T-cell (primary cell): ENCODE data around the gene IFITM10. TPM values are rescaled to one million over a fixed set of nuclear protein-coding genes. Genes with fewer than 3 reads are reported as not detected.

Experiments used
- ATAC-seq, 4 experiments: fragments of 200-7000 bp in 3 of 4; fragments of 150-1000 bp in 1 of 4; cut with Tn5 transposase; replicated peaks in 1 of 4; 1 replicate in 3 of 4; 2 replicates in 1 of 4; pipeline ENCODE4 v1.10.0; 2021; ENCODE audit warnings: moderate library complexity in 3 of 4, mild to moderate bottlenecking in 2 of 4, moderate number of reproducible peaks in 1 of 4
- CTCF ChIA-PET, 2 donors: fragments of 300-600 bp; sonication (Branson Sonifier 250); formaldehyde crosslinking; loops; one replicate each; lab custom pipeline; 2022; ENCODE audit warnings: antibody characterized with exemption in 2 of 2; lab: Charles Lee
- POLR2A ChIA-PET, 2 donors: fragments of 300-600 bp; sonication (Branson Sonifier 250); formaldehyde crosslinking; loops; one replicate each; lab custom pipeline; 2022; ENCODE audit warnings: antibody characterized with exemption in 2 of 2; lab: Charles Lee
- DNase-seq, 35 experiments: peaks; one replicate each; pipeline versions ENCODE4 v3.0.0 to v3.0.0-alpha.2; 2013 to 2023
- H3K27ac ChIP-seq: one replicate; pipeline ENCODE4 v1.5.1; 2013; ENCODE audit warnings: low read length
- H3K27me3 ChIP-seq, 2 experiments: replicated peaks in 1 of 2; 1 replicate in 1 of 2; 2 replicates in 1 of 2; pipeline versions ENCODE4 v1.6.1 to v1.7.0; 2013; ENCODE audit warnings: low read length in 1 of 2, mixed read lengths in 1 of 2; ENCODE audit not compliant: control insufficient read depth in 2 of 2, insufficient read depth in 2 of 2; ENCODE audit errors: extremely low read depth in 1 of 2
- H3K36me3 ChIP-seq, 2 donors: 1 replicate in 1 of 2; 2 replicates in 1 of 2; pipeline versions ENCODE4 v1.6.1 to v1.7.0; 2013; ENCODE audit warnings: low read length in 1 of 2; ENCODE audit not compliant: control insufficient read depth in 2 of 2, insufficient read depth in 1 of 2; ENCODE audit errors: extremely low read depth in 1 of 2
- H3K4me1 ChIP-seq, 2 experiments: 1 replicate in 1 of 2; 2 replicates in 1 of 2; pipeline versions ENCODE4 v1.6.1 to v1.7.0; 2013; ENCODE audit warnings: low read length in 2 of 2, mixed read lengths in 1 of 2; ENCODE audit not compliant: insufficient read depth in 2 of 2, control insufficient read depth in 1 of 2; ENCODE audit errors: extremely low read depth in 1 of 2
- H3K4me3 ChIP-seq, 2 donors: 1 replicate in 1 of 2; 2 replicates in 1 of 2; pipeline versions ENCODE4 v1.5.1 to v1.7.0; 2013; ENCODE audit warnings: mild to moderate bottlenecking in 2 of 2, low read length in 1 of 2, moderate library complexity in 1 of 2; ENCODE audit not compliant: control insufficient read depth in 1 of 2; ENCODE audit errors: extremely low read depth in 1 of 2
- H3K9me3 ChIP-seq: 2 replicates; pipeline ENCODE4 v1.7.0; 2013
- H3K27ac Mint-ChIP-seq, 2 donors: one replicate each; pipeline ENCODE4 v1.8.0; 2020 to 2021; ENCODE audit warnings: mild to moderate bottlenecking in 2 of 2, mixed read lengths in 2 of 2
- H3K27me3 Mint-ChIP-seq, 2 donors: one replicate each; pipeline ENCODE4 v1.8.0; 2021 to 2022; ENCODE audit warnings: mixed read lengths in 2 of 2
- H3K36me3 Mint-ChIP-seq: one replicate; pipeline ENCODE4 v1.8.0; 2021; ENCODE audit warnings: mixed read lengths
- H3K4me1 Mint-ChIP-seq, 3 donors: one replicate each; pipeline ENCODE4 v1.8.0; 2020 to 2022; ENCODE audit warnings: mixed read lengths in 3 of 3, mild to moderate bottlenecking in 1 of 3
- H3K4me3 Mint-ChIP-seq, 3 donors: one replicate each; pipeline ENCODE4 v1.8.0; 2020 to 2022; ENCODE audit warnings: mild to moderate bottlenecking in 3 of 3, mixed read lengths in 3 of 3, moderate library complexity in 3 of 3
- H3K9me3 Mint-ChIP-seq, 3 donors: one replicate each; pipeline ENCODE4 v1.8.0; 2020 to 2022; ENCODE audit warnings: mixed read lengths in 3 of 3
- WGBS: methylation state at CpG from one replicate; pipeline ENCODE4 v1.1.5; 2013; ENCODE audit warnings: missing lambda C conversion rate; ENCODE audit not compliant: insufficient coverage; 5-methylcytosine and 5-hydroxymethylcytosine counted together
- total RNA-seq, 35 experiments: library from RNA in 6 of 35; stranded (reverse) in 6 of 35; fragments of 120-200 nt in 1 of 35; gene quantifications; one replicate each; pipeline versions ENCODE4 v1.2.1 to v1.2.4 and lab custom pipeline; 2013 to 2026

IFITM10 gene
- total RNA-seq, 5 donors from 2014 or later (not counting 1 experiment from before 2014, with no cell fraction given), result 0.72 to 4.2 (median 1.8) TPM

DNA sequence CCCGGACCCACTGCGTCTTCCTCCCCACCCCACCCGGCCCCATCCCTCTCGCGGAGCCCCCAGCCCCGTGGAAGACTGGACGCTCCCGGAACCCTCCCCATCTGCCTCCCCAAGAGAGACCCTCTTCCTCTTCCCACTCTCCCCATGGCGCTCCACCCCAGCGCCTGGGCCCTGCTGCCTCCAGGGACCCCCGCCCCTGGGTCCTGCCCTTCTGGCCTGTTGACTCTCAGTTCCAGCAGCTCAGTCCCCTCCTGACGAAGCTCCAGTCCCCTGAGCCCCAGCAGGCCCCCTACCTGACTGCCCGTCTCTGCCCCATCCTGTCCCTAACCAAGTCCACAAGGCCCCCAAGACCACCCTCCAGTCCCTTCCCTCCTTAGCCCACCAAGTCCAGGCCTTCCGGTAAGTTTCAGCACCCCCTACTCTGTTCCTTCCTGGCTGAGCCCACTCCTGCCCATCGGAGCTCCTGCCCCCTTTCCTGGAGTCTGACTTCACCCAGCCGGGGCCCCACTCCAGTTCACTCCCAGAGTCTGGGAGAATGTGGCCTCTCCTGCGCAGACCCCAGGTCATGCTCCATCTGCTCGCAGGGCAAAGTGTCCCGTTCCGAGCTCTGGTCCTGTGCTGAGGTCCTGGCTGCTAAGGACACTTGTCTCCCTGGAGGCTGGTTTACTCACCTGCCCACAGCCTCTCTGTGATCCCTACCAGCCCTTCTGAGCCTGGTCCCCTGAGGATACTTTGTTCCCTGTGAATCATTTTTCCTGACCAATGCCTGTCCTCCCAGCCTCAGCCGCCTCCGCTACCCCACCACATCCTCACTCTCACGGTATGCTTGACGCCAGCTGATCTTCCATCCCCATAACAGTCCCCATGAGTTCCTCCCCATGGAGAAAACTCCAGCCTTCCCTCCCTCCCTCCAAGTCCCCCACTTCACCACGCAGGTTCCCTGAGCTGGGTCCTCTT is 722 bp downstream of the IFITM10 start:
- peak overlapping the region in 1 of 2 donors; percentile 49 for H3K4me3 ChIP-seq
- H3K27me3 ChIP-seq, result peaks cover 0 to 39% of the 10 kb centered on the region in 2 experiments
- ATAC-seq (no peak), DNase-seq (no peak)
- no peaks in the 10 kb centered on the region for H3K9me3 ChIP-seq
- Mint-ChIP-seq H3K27me3 (peaks cover 13% of the 10 kb centered on the region in 2 donors), H3K9me3 (no peaks in the 10 kb centered on the region), H3K27ac (no peak overlapping the region), H3K4me3 (peak overlapping the region in 2 of 3 donors; percentile 34 to 78), H3K36me3 (peaks cover 5% of the 10 kb centered on the region), H3K4me1 (peaks cover 21 to 27% (median 25%) of the 10 kb centered on the region in 3 donors)
- no peak overlapping the region for H3K27ac ChIP-seq
- H3K4me1 ChIP-seq, result peaks cover 9 to 55% of the 10 kb centered on the region in 2 experiments
- ChIA-PET CTCF (no interaction called here), POLR2A (no interaction called here)
- H3K36me3 ChIP-seq, result peaks cover 10 to 25% of the 10 kb centered on the region in 2 donors
- WGBS, result 57% methylated on average over 25 of the region's 25 CpGs

DNA sequence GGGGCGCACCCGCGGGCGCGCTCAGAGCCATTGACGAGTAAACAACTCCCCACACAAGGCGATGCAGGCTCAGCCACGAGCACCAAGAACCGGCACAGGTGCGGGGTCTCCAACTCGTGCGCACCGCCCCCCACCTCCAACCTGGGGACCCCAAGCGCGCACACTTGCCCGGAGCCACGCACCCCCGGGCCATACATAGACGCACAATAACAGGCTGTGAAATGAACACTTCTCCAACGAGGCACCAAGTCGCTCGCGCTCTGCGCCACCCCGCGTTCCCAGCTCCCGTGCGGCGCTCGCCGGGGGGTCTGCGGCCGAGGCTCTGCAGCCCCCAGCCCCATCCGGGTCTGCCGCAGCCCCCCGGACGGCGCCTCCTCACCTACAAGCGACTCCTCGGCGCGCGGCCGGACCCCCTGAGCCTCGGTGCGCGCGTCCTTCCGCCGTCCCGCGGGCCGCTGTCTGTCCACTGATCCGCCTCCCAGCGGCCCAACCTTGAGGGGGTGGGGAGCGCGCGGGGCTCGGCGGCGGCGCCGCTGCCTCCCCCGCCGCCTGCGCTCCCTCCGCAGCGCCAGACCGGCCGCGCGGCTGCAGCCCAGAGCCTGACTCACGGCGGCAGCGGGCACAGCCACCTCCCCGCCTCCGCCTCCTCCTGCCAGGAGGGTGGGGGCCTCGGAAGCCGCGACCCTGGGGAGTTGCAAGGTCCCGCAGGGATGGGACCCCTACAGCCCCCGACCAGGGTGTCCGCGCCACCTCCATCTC is 1.6 kb downstream of the IFITM10 start:
- H3K4me3 Mint-ChIP-seq, result peak overlapping the region in 2 of 3 donors; percentile 46 to 78
- H3K4me1 ChIP-seq, result peaks cover 8 to 48% of the 10 kb centered on the region in 2 experiments
- peak in 3 of 4 experiments; percentile 18 to 50 (median 31) for ATAC-seq
- peaks cover 20 to 27% (median 21%) of the 10 kb centered on the region in 3 donors for H3K4me1 Mint-ChIP-seq
- H3K27me3 ChIP-seq, result peaks cover 0 to 37% of the 10 kb centered on the region in 2 experiments
- ChIA-PET POLR2A (no interaction called here), CTCF (no interaction called here)
- H3K36me3 ChIP-seq, result peaks cover 11 to 18% of the 10 kb centered on the region in 2 donors
- DNase-seq, result no peak
- no peak overlapping the region for H3K27ac ChIP-seq
- no peaks in the 10 kb centered on the region for H3K9me3 Mint-ChIP-seq
- peaks cover 4% of the 10 kb centered on the region for H3K36me3 Mint-ChIP-seq
- peaks cover 13% of the 10 kb centered on the region in 2 donors for H3K27me3 Mint-ChIP-seq
- H3K4me3 ChIP-seq, result peak overlapping the region in 1 of 2 donors; percentile 49
- 2% methylated on average over 79 of the region's 84 CpGs for WGBS
- no peaks in the 10 kb centered on the region for H3K9me3 ChIP-seq
- no peak overlapping the region for H3K27ac Mint-ChIP-seq

DNA sequence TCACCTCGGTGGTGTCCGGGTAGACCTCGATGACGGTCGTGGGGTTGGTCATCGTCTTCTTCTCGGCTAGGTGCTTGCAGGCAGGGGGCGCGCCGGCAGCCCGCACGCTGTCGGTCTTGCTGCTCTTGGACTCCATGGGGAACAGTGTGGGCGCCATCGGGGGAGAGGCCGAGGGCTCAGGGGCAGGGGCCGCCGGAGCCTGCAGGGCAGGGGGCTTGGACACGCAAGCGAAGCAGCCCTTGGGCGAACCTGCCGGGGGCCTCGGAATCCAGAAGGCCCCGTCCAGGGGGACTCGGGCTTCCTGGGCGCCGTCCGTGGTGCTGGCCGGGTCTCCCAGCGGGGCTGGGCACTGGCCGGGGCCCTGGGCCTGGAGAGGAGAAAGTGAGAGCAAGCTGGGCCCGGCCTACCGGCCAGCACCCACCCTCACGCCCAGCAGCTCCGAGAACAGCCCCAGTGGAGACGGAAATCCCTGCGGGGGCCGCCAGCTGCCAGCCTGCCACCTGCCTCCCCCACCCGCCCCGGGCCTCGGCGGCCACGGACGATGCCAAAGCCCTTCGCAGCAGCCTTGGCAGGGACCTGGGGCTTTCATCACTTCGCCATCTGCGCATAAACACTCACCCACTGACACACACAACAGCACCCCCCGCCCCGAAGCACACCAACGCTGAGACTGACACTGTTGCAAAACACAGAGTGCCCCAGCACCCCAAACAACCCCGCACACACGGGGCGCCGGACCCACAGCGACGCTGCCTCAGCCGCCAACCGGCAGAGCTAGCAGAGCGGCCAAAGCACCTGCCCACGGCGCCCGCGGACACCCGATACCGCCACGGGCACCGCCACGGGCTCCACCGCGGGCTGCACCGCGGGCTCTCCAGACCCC is 2.4 kb downstream of the IFITM10 start:
- Histone ChIP-seq H3K27ac (no peak overlapping the region), H3K4me1 (peaks cover 4 to 40% of the 10 kb centered on the region in 2 experiments), H3K4me3 (peak overlapping the region in 1 of 2 donors; percentile 41), H3K27me3 (peaks cover 0 to 37% of the 10 kb centered on the region in 2 experiments), H3K36me3 (peaks cover 9 to 10% of the 10 kb centered on the region in 2 donors), H3K9me3 (no peaks in the 10 kb centered on the region)
- Mint-ChIP-seq H3K4me3 (peak overlapping the region in 2 of 3 donors; percentile 9 to 36), H3K27me3 (peaks cover 13% of the 10 kb centered on the region in 2 donors), H3K27ac (no peak overlapping the region), H3K4me1 (peaks cover 17 to 23% (median 20%) of the 10 kb centered on the region in 3 donors), H3K36me3 (peaks cover under 1% of the 10 kb centered on the region), H3K9me3 (no peaks in the 10 kb centered on the region)
- DNase-seq (no peak), ATAC-seq (no peak)
- 55% methylated on average over 69 of the region's 72 CpGs for WGBS
- POLR2A ChIA-PET, result no interaction called here
- CTCF ChIA-PET, result no interaction called here

DNA sequence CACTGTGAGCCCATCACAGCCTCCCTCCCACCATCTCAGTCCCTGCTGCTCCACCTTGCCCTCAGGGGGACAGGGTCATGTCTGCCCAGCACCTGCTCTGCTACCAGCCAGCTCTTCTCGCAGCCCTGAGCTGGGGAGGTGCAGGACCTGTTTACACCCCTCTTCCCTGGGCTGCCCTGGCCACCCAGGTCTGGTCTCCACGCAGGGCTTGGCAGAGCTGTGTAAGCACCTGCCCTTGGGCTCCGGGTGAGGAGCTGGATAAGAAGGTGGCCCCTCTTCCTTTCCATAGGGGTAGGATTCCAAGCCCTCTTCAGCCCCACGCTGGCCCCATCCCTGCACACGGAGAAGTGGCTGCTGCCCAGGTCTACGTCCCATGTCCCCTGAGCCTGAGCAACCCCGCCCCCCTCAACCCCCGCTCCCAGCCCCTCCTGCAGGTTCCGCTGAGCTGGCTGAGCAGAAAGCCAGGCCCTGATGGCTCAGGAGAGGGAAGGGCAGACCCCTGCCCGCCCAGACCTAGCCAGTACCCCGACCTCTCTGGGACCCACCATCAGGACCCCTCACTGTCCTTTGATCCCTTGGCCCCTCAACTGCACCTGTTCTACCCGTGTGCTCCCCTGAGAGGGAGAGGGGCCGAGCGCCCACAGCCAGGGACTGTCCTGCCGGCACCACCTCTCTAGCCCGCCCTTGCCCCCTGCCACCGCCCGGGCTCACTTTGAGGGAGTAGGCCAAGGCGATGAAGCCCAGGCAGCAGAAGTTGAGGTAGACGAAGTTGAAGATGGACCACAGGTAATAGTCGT is 3.2 kb downstream of the IFITM10 start:
- no peak overlapping the region for H3K4me3 Mint-ChIP-seq
- DNase-seq (no peak), ATAC-seq (no peak)
- no peak overlapping the region for H3K27ac Mint-ChIP-seq
- peaks cover 0 to 32% of the 10 kb centered on the region in 2 experiments for H3K27me3 ChIP-seq
- H3K27me3 Mint-ChIP-seq, result peaks cover 13% of the 10 kb centered on the region in 2 donors
- WGBS, result 96% methylated on average over 18 of the region's 21 CpGs
- H3K36me3 Mint-ChIP-seq, result no peaks in the 10 kb centered on the region
- no peaks in the 10 kb centered on the region for H3K9me3 Mint-ChIP-seq
- peaks cover 17 to 21% (median 20%) of the 10 kb centered on the region in 3 donors for H3K4me1 Mint-ChIP-seq
- peaks cover 4 to 32% of the 10 kb centered on the region in 2 experiments for H3K4me1 ChIP-seq
- H3K4me3 ChIP-seq, result no peak overlapping the region
- no peaks in the 10 kb centered on the region for H3K9me3 ChIP-seq
- CTCF ChIA-PET, result no interaction called here
- H3K27ac ChIP-seq, result no peak overlapping the region
- POLR2A ChIA-PET, result no interaction called here
- peaks cover 1 to 4% of the 10 kb centered on the region in 2 donors for H3K36me3 ChIP-seq

DNA sequence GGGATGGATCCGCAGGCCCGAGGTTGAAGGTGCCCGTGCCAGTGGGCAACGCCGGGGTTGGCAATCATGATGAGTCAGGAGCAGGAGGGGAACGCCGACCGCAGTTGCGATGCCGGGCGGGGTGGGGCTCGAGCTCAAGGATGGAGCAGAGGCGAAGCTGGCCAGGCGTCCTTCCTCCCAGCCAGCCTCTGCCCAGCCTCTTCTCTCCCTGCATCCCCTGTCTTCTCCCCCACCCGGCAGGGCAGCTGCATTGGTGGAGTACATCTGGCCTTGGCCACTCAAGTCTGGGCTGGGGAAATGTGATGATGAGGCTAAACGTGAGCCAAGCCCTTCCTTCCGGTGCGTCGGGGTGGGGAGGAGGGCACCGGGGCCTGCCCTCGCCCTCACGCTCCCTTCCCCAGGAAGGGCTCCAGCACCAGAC is 3.9 kb downstream of the IFITM10 start:
- Mint-ChIP-seq H3K27ac (no peak overlapping the region), H3K4me1 (peaks cover 13 to 20% (median 15%) of the 10 kb centered on the region in 3 donors), H3K36me3 (no peaks in the 10 kb centered on the region), H3K27me3 (peaks cover 13% of the 10 kb centered on the region in 2 donors), H3K9me3 (no peaks in the 10 kb centered on the region), H3K4me3 (no peak overlapping the region)
- peaks cover 0 to 4% of the 10 kb centered on the region in 2 donors for H3K36me3 ChIP-seq
- H3K27me3 ChIP-seq, result peaks cover 0 to 26% of the 10 kb centered on the region in 2 experiments
- H3K4me1 ChIP-seq, result peaks cover 4 to 26% of the 10 kb centered on the region in 2 experiments
- no peak overlapping the region for H3K27ac ChIP-seq
- H3K4me3 ChIP-seq, result no peak overlapping the region
- 82% methylated on average over 10 of the region's 22 CpGs for WGBS
- no peaks in the 10 kb centered on the region for H3K9me3 ChIP-seq
- ATAC-seq, result no peak
- ChIA-PET CTCF (no interaction called here), POLR2A (no interaction called here)
- DNase-seq, result no peak
